ENCODE measurements around the gene AFAP1. TPM values are rescaled to one million over a fixed set of nuclear protein-coding genes. Genes with fewer than 3 reads are reported as not detected.

The AFAP1 gene
- total and polyA plus RNA-seq, 2 donors (not counting 3 experiments of a cell fraction or from before 2014, with no cell fraction given): 32.3 to 103 TPM

GRCh38 chr4:7808181-7808580 lies 131.5 kb downstream of the AFAP1 start:
- BruUV-seq (replicated peaks): no TSS peak
- intact Hi-C loops (cut with micrococcal nuclease) (no loop called here), dilution Hi-C loops (cut with MboI; ENCODE audit: extremely low pct_ligation_motif_present, low sequenced_read_pairs) (no loop called here)
- CTCF ChIA-PET: interaction anchor here (1.6 to 1.9 kb wide), 2 partner anchors 20 to 36 kb away, joined by 5 to 8 read pairs; no protein-coding TSS in a partner anchor
- Histone ChIP-seq H3K36me3 (ENCODE audit: control insufficient read depth in 2 of 2, extremely low read depth in 1 of 2, insufficient read depth in 2 of 2, low read length in 2 of 2) (peaks cover 10 to 23% of the 10 kb centered on the region in 2 experiments), H3K9me3 (replicated peaks; ENCODE audit: control insufficient read depth, insufficient read depth, low read length) (peaks cover 9% of the 10 kb centered on the region), H3K27me3 (ENCODE audit: control insufficient read depth in 2 of 2, insufficient read depth in 2 of 2, low read length in 2 of 2) (no peaks in the 10 kb centered on the region), H4K20me1 (replicated peaks; ENCODE audit: control insufficient read depth, extremely low read depth, insufficient read depth, low read length) (no peaks in the 10 kb centered on the region), H3K4me1 (ENCODE audit: control insufficient read depth, extremely low read depth, insufficient read depth, low read length) (peaks cover 51% of the 10 kb centered on the region), H3K9me1 (replicated peaks; ENCODE audit: control insufficient read depth, extremely low read depth, insufficient read depth, low read length) (no peaks in the 10 kb centered on the region), H3K9ac (replicated peaks; ENCODE audit: extremely low read depth, insufficient read depth, low read length) (no peak overlapping the region), H2AFZ (ENCODE audit: low read depth, low read length) (no peak overlapping the region), H3K4me3 (replicated peaks in 1 of 3; ENCODE audit: insufficient read depth in 1 of 3, low read depth in 1 of 3, low read length in 3 of 3) (no peak overlapping the region), H3K27ac (ENCODE audit: insufficient read depth, low read depth, low read length) (peak overlapping the region; percentile 97), H3K4me2 (ENCODE audit: insufficient read depth, low read length) (no peak overlapping the region), H3K79me2 (ENCODE audit: control insufficient read depth, insufficient read depth, low read length) (peaks cover 24% of the 10 kb centered on the region)
- DNase-seq (ENCODE audit: low read depth, low spot score): no peak
- POLR2A ChIA-PET: no interaction called here
- FAIRE-seq: no peak
- TF ChIP-seq GATA2 (IDR thresholded peaks at IDR 0.05; ENCODE audit: insufficient read depth, insufficient read length, low read depth, low read length): no peak
- no peak for TF ChIP-seq MYC (IDR thresholded peaks at IDR 0.05; ENCODE audit: low read depth, low read length)
- TF ChIP-seq, protein P1, sequence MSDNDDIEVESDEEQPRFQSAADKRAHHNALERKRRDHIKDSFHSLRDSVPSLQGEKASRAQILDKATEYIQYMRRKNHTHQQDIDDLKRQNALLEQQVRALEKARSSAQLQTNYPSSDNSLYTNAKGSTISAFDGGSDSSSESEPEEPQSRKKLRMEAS (IDR thresholded peaks at IDR 0.05; ENCODE audit: insufficient read depth, insufficient read length): no peak
- no peak for TF ChIP-seq FOS (IDR thresholded peaks at IDR 0.05; ENCODE audit: borderline replicate concordance, insufficient read depth, low read length)
- no peak for TF ChIP-seq EZH2 (IDR thresholded peaks at IDR 0.05; ENCODE audit: borderline replicate concordance, low read depth, low read length, severe bottlenecking)
- TF ChIP-seq, protein P2, sequence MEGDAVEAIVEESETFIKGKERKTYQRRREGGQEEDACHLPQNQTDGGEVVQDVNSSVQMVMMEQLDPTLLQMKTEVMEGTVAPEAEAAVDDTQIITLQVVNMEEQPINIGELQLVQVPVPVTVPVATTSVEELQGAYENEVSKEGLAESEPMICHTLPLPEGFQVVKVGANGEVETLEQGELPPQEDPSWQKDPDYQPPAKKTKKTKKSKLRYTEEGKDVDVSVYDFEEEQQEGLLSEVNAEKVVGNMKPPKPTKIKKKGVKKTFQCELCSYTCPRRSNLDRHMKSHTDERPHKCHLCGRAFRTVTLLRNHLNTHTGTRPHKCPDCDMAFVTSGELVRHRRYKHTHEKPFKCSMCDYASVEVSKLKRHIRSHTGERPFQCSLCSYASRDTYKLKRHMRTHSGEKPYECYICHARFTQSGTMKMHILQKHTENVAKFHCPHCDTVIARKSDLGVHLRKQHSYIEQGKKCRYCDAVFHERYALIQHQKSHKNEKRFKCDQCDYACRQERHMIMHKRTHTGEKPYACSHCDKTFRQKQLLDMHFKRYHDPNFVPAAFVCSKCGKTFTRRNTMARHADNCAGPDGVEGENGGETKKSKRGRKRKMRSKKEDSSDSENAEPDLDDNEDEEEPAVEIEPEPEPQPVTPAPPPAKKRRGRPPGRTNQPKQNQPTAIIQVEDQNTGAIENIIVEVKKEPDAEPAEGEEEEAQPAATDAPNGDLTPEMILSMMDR (IDR thresholded peaks at IDR 0.05; ENCODE audit: extremely low read depth in 1 of 2, insufficient read depth in 1 of 2, low read depth in 1 of 2, low read length in 2 of 2): no peak
- no peak for TF ChIP-seq POLR2A (IDR thresholded peaks at IDR 0.05; ENCODE audit: low read depth, low read length)
- TF ChIP-seq POLR2AphosphoS5 (IDR thresholded peaks at IDR 0.05; ENCODE audit: insufficient read depth, low read depth, low read length): no peak
- no peak for TF ChIP-seq JUN (IDR thresholded peaks at IDR 0.05; ENCODE audit: borderline replicate concordance, insufficient read depth, insufficient read length, low read depth)
